Measurements from ENCODE around the gene PLEKHA6.

The PLEKHA6 gene

GRCh38 chr1:204357551-204358490 is 1.9 kb downstream of the PLEKHA6 start:
- DNase-seq (ENCODE audit: extremely low spot score, insufficient read length, low read depth) (no peak), FAIRE-seq (no peak)

- FAIRE-seq = no peak
- no peak for DNase-seq (ENCODE audit: extremely low spot score, insufficient read length, low read depth)
These were observed 2.7 kb downstream of the PLEKHA6 start for GRCh38 chr1:204356997-204357396.

- no peak for FAIRE-seq
- DNase-seq (ENCODE audit: extremely low spot score, insufficient read length, low read depth) = no peak
These were observed 3.8 kb downstream of the PLEKHA6 start for GRCh38 chr1:204355913-204356312.

- DNase-seq (ENCODE audit: extremely low spot score, insufficient read length, low read depth) (no peak), FAIRE-seq (no peak)
These were observed 5.2 kb downstream of the PLEKHA6 start for GRCh38 chr1:204354579-204354978.

- DNase-seq (ENCODE audit: extremely low spot score, insufficient read length, low read depth) = no peak
These were observed 6.4 kb downstream of the PLEKHA6 start for GRCh38 chr1:204353213-204353910.

GRCh38 chr1:204350857-204351573 is 8.7 kb downstream of the PLEKHA6 start:
- FAIRE-seq (no peak), DNase-seq (ENCODE audit: extremely low spot score, insufficient read length, low read depth) (no peak)

More at GRCh38 chr1:204353213-204353910, 6.4 kb downstream of the PLEKHA6 start:
- FAIRE-seq = no peak

GRCh38 chr1:204350312-204350711 is 9.4 kb downstream of the PLEKHA6 start:
- FAIRE-seq (no peak), DNase-seq (ENCODE audit: extremely low spot score, insufficient read length, low read depth) (no peak)

- no peak for DNase-seq (ENCODE audit: extremely low spot score, insufficient read length, low read depth)
- FAIRE-seq = no peak
These were observed 10.1 kb downstream of the PLEKHA6 start for GRCh38 chr1:204349602-204350001.

- FAIRE-seq = no peak
- no peak for DNase-seq (ENCODE audit: extremely low spot score, insufficient read length, low read depth)
These were observed 11.0 kb downstream of the PLEKHA6 start for GRCh38 chr1:204348722-204349121.

- no peak for DNase-seq (ENCODE audit: extremely low spot score, insufficient read length, low read depth)
- no peak for FAIRE-seq
These were observed 11.5 kb downstream of the PLEKHA6 start for GRCh38 chr1:204348242-204348641.

GRCh38 chr1:204345941-204346645 is 13.6 kb downstream of the PLEKHA6 start:
- DNase-seq (ENCODE audit: extremely low spot score, insufficient read length, low read depth) (no peak), FAIRE-seq (no peak)

GRCh38 chr1:204345438-204345841 is 14.3 kb downstream of the PLEKHA6 start:
- FAIRE-seq (no peak), DNase-seq (ENCODE audit: extremely low spot score, insufficient read length, low read depth) (no peak)

GRCh38 chr1:204344665-204345355 is 14.9 kb downstream of the PLEKHA6 start:
- no peak for FAIRE-seq
- DNase-seq (ENCODE audit: extremely low spot score, insufficient read length, low read depth) = no peak

GRCh38 chr1:204343802-204344201 is 15.9 kb downstream of the PLEKHA6 start:
- DNase-seq (ENCODE audit: extremely low spot score, insufficient read length, low read depth) (no peak), FAIRE-seq (no peak)

GRCh38 chr1:204343247-204343646 is 16.5 kb downstream of the PLEKHA6 start:
- DNase-seq (ENCODE audit: extremely low spot score, insufficient read length, low read depth) (no peak), FAIRE-seq (no peak)

GRCh38 chr1:204342310-204342709 is 17.4 kb downstream of the PLEKHA6 start:
- FAIRE-seq (no peak), DNase-seq (ENCODE audit: extremely low spot score, insufficient read length, low read depth) (no peak)

GRCh38 chr1:204341380-204341779 is 18.3 kb downstream of the PLEKHA6 start:
- DNase-seq (ENCODE audit: extremely low spot score, insufficient read length, low read depth) = no peak
- no peak for FAIRE-seq

GRCh38 chr1:204340081-204340889 is 19.4 kb downstream of the PLEKHA6 start:
- FAIRE-seq (no peak), DNase-seq (ENCODE audit: extremely low spot score, insufficient read length, low read depth) (no peak)

GRCh38 chr1:204339541-204339940 is 20.2 kb downstream of the PLEKHA6 start:
- FAIRE-seq = no peak
- no peak for DNase-seq (ENCODE audit: extremely low spot score, insufficient read length, low read depth)

Data from GM18507 (cell line).